K562 (cell line): ENCODE measurements around the gene SLC7A5. TPM values are rescaled to one million over a fixed set of nuclear protein-coding genes. Genes with fewer than 3 reads are reported as not detected.
"Not testable (repeated sequence)": the region's sequence is repeated elsewhere in the genome, so short reads cannot be mapped to it uniquely, and the experiment has no call there.

Source experiments
- ATAC-seq: fragments of 200-7000 bp; cut with Tn5 transposase; 3 replicates; pipeline ENCODE4 v1.9.1; 2020; ENCODE audit warnings: moderate library complexity
- Bru-seq: library from RNA; stranded (reverse); fragments of 400-500 nt; gene quantifications from one replicate; lab custom pipeline; 2021; lab: Mats Ljungman, UMichigan
- BruChase-seq, 2 experiments: library from RNA; stranded (reverse); fragments of 400-500 nt; gene quantifications; one replicate each; lab custom pipeline; 2021; lab: Mats Ljungman, UMichigan
- BruUV-seq: library from RNA; stranded (reverse); fragments of 400-500 nt; replicated peaks from 2 replicates; lab custom pipeline; 2021; lab: Mats Ljungman, UMichigan
- CTCF ChIA-PET: fragments of 300-600 bp; formaldehyde crosslinking; extraction: SDS; loops from one replicate; lab custom pipeline; 2021; ENCODE audit warnings: low intra/inter-chr PET ratio; lab: Yijun Ruan, JAX
- POLR2A ChIA-PET: fragments of 300-600, 350-650 bp; sonication (Branson Sonifier 250); formaldehyde crosslinking; extraction: SDS; loops from one replicate; lab custom pipeline; 2021; ENCODE audit warnings: antibody characterized with exemption, inconsistent platforms; lab: Yijun Ruan, JAX
- DNase-seq, 4 experiments: peaks; one replicate each; pipeline versions ENCODE4 v3.0.0 to v3.0.0-alpha.2; 2011 to 2018; ENCODE audit warnings: low spot score in 3 of 4, mixed read lengths in 3 of 4; ENCODE audit errors: extremely low read depth in 1 of 4
- FAIRE-seq: peaks from 2 replicates; lab custom pipeline; 2011; peaks lifted over from hg19 to GRCh38; lab: Jason Lieb, UNC
- H2AFZ ChIP-seq: 2 replicates; pipeline ENCODE4 v1.6.0; 2011; ENCODE audit warnings: low read depth, low read length, control low read depth, inconsistent platforms
- H3K27ac ChIP-seq: fragments of 200-600 bp; 3 replicates; pipeline ENCODE4 v1.8.0; 2011; ENCODE audit warnings: low read depth, mild to moderate bottlenecking, control low read depth, inconsistent platforms, low read length, moderate library complexity, mixed read lengths; ENCODE audit errors: extremely low read depth
- H3K27me3 ChIP-seq, 2 experiments: fragments of 300-600 bp in 1 of 2; 2 replicates in 1 of 2; 3 replicates in 1 of 2; pipeline versions ENCODE4 v1.6.0 to v1.8.0; 2011; ENCODE audit warnings: inconsistent platforms in 2 of 2, low read length in 2 of 2, mild to moderate bottlenecking in 1 of 2, mixed read lengths in 1 of 2, moderate library complexity in 1 of 2; ENCODE audit not compliant: control insufficient read depth in 2 of 2, insufficient read depth in 2 of 2
- H3K36me3 ChIP-seq: fragments of 300-600 bp; 3 replicates; pipeline ENCODE4 v1.8.0; 2011; ENCODE audit warnings: mild to moderate bottlenecking, low read length, inconsistent platforms; ENCODE audit not compliant: control insufficient read depth, insufficient read depth
- H3K4me1 ChIP-seq, 2 experiments: fragments of 200-600 bp in 1 of 2; replicated peaks in 1 of 2; 2 replicates in 1 of 2; 3 replicates in 1 of 2; pipeline versions ENCODE4 v1.5.1 to v1.8.0; 2011; ENCODE audit warnings: inconsistent platforms in 2 of 2, low read length in 2 of 2, mild to moderate bottlenecking in 1 of 2, mixed read lengths in 1 of 2, moderate library complexity in 1 of 2; ENCODE audit not compliant: control insufficient read depth in 2 of 2, insufficient read depth in 2 of 2
- H3K4me2 ChIP-seq: 2 replicates; pipeline ENCODE4 v1.6.1; 2011; ENCODE audit warnings: low read length, control low read depth, inconsistent platforms, mixed read lengths; ENCODE audit not compliant: insufficient read depth
- H3K4me3 ChIP-seq: fragments of 200-600 bp; sonication (generic), shearing (Covaris generic); 2 replicates; pipeline ENCODE4 v1.5.1; 2016; ENCODE audit warnings: control low read depth, inconsistent platforms
- H3K79me2 ChIP-seq: fragments of 200-600 bp; 3 replicates; pipeline ENCODE4 v1.8.0; 2011; ENCODE audit warnings: low read length, inconsistent platforms; ENCODE audit not compliant: control insufficient read depth, insufficient read depth
- H3K9ac ChIP-seq, 2 experiments: 2 replicates each; pipeline versions ENCODE4 v1.6.0 to v1.6.1; 2011; ENCODE audit warnings: low read depth in 2 of 2, low read length in 2 of 2, control low read depth in 1 of 2, inconsistent platforms in 1 of 2, mild to moderate bottlenecking in 1 of 2, mixed read lengths in 1 of 2; ENCODE audit not compliant: insufficient read depth in 1 of 2
- H3K9me1 ChIP-seq: one replicate; pipeline ENCODE4 v1.6.0; 2011; ENCODE audit warnings: inconsistent platforms, mild to moderate bottlenecking, low read length, moderate library complexity; ENCODE audit not compliant: control insufficient read depth, insufficient read depth
- H3K9me3 ChIP-seq: replicated peaks from 2 replicates; pipeline ENCODE4 v1.5.1; 2011; ENCODE audit warnings: low read depth, low read length, inconsistent platforms; ENCODE audit not compliant: control insufficient read depth, insufficient read depth
- H4K20me1 ChIP-seq: replicated peaks from 2 replicates; pipeline ENCODE4 v1.6.1; 2011; ENCODE audit warnings: low read length, inconsistent platforms, mixed read lengths; ENCODE audit not compliant: control insufficient read depth, insufficient read depth
- GABPB1 ChIP-seq: sonication (generic); formaldehyde crosslinking; IDR thresholded peaks from 2 replicates; pipeline ENCODE4 v1.8.0; 2022; ENCODE audit warnings: mild to moderate bottlenecking, missing genetic modification reagents
- LCOR ChIP-seq: sonication (generic); formaldehyde crosslinking; IDR thresholded peaks from 2 replicates; pipeline ENCODE4 v1.8.0; 2022; ENCODE audit warnings: mild to moderate bottlenecking, missing genetic modification reagents
- MYC ChIP-seq, 2 experiments: fragments of 250-450 bp in 1 of 2; sonication (Bioruptor Pico) in 1 of 2; IDR thresholded peaks; 2 replicates each; pipeline versions ENCODE4 v1.5.1 to v1.6.1; 2012 to 2021; ENCODE audit warnings: low read depth in 2 of 2, borderline replicate concordance in 1 of 2, improper control_type of control experiment in 1 of 2, low read length in 1 of 2, mild to moderate bottlenecking in 1 of 2, moderate library complexity in 1 of 2
- NR3C1 ChIP-seq: sonication (generic); formaldehyde crosslinking; IDR thresholded peaks from 2 replicates; pipeline ENCODE4 v1.8.1; 2022; ENCODE audit warnings: missing genetic modification reagents
- PHF8 ChIP-seq: fragments of 200-600 bp; sonication (generic); IDR thresholded peaks from 2 replicates; pipeline ENCODE4 v1.6.1; 2012; ENCODE audit warnings: mixed run types, mild to moderate bottlenecking, inconsistent platforms, low read length, moderate library complexity, borderline replicate concordance
- POLR2G ChIP-seq: fragments of 200-400 bp; formaldehyde crosslinking; IDR thresholded peaks from 2 replicates; pipeline ENCODE4 v1.6.1; 2017; ENCODE audit warnings: low read depth, mild to moderate bottlenecking, antibody characterized with exemption, low read length, moderate library complexity
- TFAP4 ChIP-seq: sonication (generic); formaldehyde crosslinking; IDR thresholded peaks from 2 replicates; pipeline ENCODE4 v1.8.0; 2022; ENCODE audit warnings: missing genetic modification reagents, mild to moderate bottlenecking, moderate library complexity, borderline replicate concordance
- VEZF1 ChIP-seq: fragments of 200-800 bp; sonication (Bioruptor generic); IDR thresholded peaks from 2 replicates; pipeline ENCODE4 v1.6.1; 2017; ENCODE audit warnings: missing genetic modification characterization, missing compliant biosample characterization
- ZFX ChIP-seq: sonication (generic); formaldehyde crosslinking; IDR thresholded peaks from 2 replicates; pipeline ENCODE4 v1.8.0; 2022; ENCODE audit warnings: mild to moderate bottlenecking, missing genetic modification reagents, moderate library complexity
- WGBS: fragments of 100-300 bp; shearing (Covaris generic); methylation state at CpG from one replicate; pipeline ENCODE4 v1.1.6; 2016; ENCODE audit warnings: low coverage, mixed read lengths; ENCODE audit not compliant: insufficient coverage; ENCODE audit errors: missing lambda C conversion rate; 5-methylcytosine and 5-hydroxymethylcytosine counted together
- in situ Hi-C: fragments of 300-500 bp; cut with MboI; formaldehyde crosslinking; loops from 4 replicates; pipeline ENCODE4 v1.15.0; 2018; ENCODE audit warnings: inconsistent platforms, mixed read lengths
- intact Hi-C: fragments of 100-400 bp; cut with micrococcal nuclease; formaldehyde crosslinking; loops from 2 replicates; pipeline ENCODE4 v1.14.2; 2022
- long read RNA-seq, 3 experiments: library from polyadenylated mRNA in 2 of 3; library from RNA in 1 of 3; unstranded in 2 of 3; stranded (forward) in 1 of 3; transcript quantifications; one replicate each; pipeline ENCODE4 v2.0.0, GENCODE V29; 2019 to 2022
- polyA minus RNA-seq, 3 experiments: library from RNA; depleted of rRNA, polyadenylated mRNA; stranded (reverse); fragments of >200 nt; gene quantifications; 2 replicates each; pipeline ENCODE4 v1.2.3, GENCODE V29; 2011
- polyA plus RNA-seq, 8 experiments: library from polyadenylated mRNA; depleted of rRNA in 4 of 8; stranded (reverse) in 5 of 8; unstranded in 3 of 8; fragments of >200 nt; fragmentation: Nextera tagmentation in 2 of 8; fragmentation: Illumina TruSeq in 1 of 8; extraction: Ambion mirVana in 2 of 8; extraction: Trizol in 1 of 8; gene quantifications; 2 replicates each; pipeline versions ENCODE4 v1.2.1 to v1.2.3, GENCODE V29; 2011 to 2014; ENCODE audit warnings: inconsistent platforms in 1 of 8, missing spikeins in 1 of 8
- total RNA-seq, 7 experiments: library from RNA; depleted of rRNA in 6 of 7; stranded (reverse); fragments of >200 nt in 6 of 7; fragmentation: Illumina TruSeq in 2 of 7; extraction: Trizol in 2 of 7; gene quantifications; 2 replicates each; pipeline versions ENCODE4 v1.2.1 to v1.2.3, GENCODE V29; 2011 to 2021; ENCODE audit warnings: low replicate concordance in 1 of 7

SLC7A5 gene
- 56.8 and 152 TPM in 2 replicates for total RNA-seq (2011; cell fraction: chromatin; rRNA removed; ENCODE audit: low replicate concordance)
- 157 and 188 TPM in 2 replicates for total RNA-seq (2011; cell fraction: nucleolus; rRNA removed)
- total RNA-seq (2011; cell fraction: nucleoplasm; rRNA removed) = 147 and 156 TPM in 2 replicates
- 60.8 and 75.7 TPM in 2 replicates for total RNA-seq (2014; rRNA removed)
- 16.9 and 18.6 TPM in 2 replicates for total RNA-seq (2014; rRNA removed; fragmentation: Illumina TruSeq; extraction: Trizol)
- total RNA-seq (2015; rRNA removed; fragmentation: Illumina TruSeq; extraction: Trizol) = 18.2 and 21.2 TPM in 2 replicates
- total RNA-seq (2021) = 187 and 220 TPM in 2 replicates
- 14.2 and 19.4 TPM in 2 replicates for polyA plus RNA-seq (2011; rRNA removed)
- 25.5 and 34.2 TPM in 2 replicates for polyA plus RNA-seq (2011; cell fraction: cytosol; rRNA removed)
- polyA plus RNA-seq (2011; cell fraction: nucleus; rRNA removed) = 35.3 and 43.3 TPM in 2 replicates
- 65.7 and 239 TPM in 2 replicates for polyA plus RNA-seq (2012)
- polyA plus RNA-seq (2014; fragmentation: Illumina TruSeq; extraction: Trizol) = 97.4 and 161 TPM in 2 replicates
- polyA plus RNA-seq (2014; fragmentation: Nextera tagmentation; extraction: Ambion mirVana) = 1 to 10 TPM; 1.9 to 4.9 TPM
- 78.0 and 83.8 TPM in 2 replicates for polyA plus RNA-seq (2014; rRNA removed)
- polyA minus RNA-seq (2011; rRNA and poly(A)+ RNA removed) = 11.7 and 15.5 TPM in 2 replicates
- 39.4 and 72.3 TPM in 2 replicates for polyA minus RNA-seq (2011; cell fraction: cytosol; rRNA and poly(A)+ RNA removed)
- polyA minus RNA-seq (2011; cell fraction: nucleus; rRNA and poly(A)+ RNA removed) = 18.2 and 21.2 TPM in 2 replicates
- percentile 88 among the genes with signal in this experiment for Bru-seq, nascent RNA
- percentile 89 among the genes with signal in this experiment for BruChase-seq, experiment 1, labeled RNA remaining after a 2-hour chase
- BruChase-seq, experiment 2, labeled RNA remaining after a 6-hour chase = percentile 90 among the genes with signal in this experiment
- long read RNA-seq, experiment 1, full-length matches to known transcripts = 2 of 288 reads
- long read RNA-seq, experiment 1, partial matches to known transcripts = 7 of 288 reads
- long read RNA-seq, experiment 1, other reads (novel, unspliced or antisense) = 279 of 288 reads
- long read RNA-seq, experiment 2, full-length matches to known transcripts = 73 of 196 reads
- long read RNA-seq, experiment 2, partial matches to known transcripts = 15 of 196 reads
- long read RNA-seq, experiment 2, other reads (novel, unspliced or antisense) = 108 of 196 reads
- long read RNA-seq, experiment 3, full-length matches to known transcripts = 13 of 30 reads
- long read RNA-seq, experiment 3, partial matches to known transcripts = 1 of 30 reads
- long read RNA-seq, experiment 3, other reads (novel, unspliced or antisense) = 16 of 30 reads

GRCh38 chr16:87869061-87869878, at the start of gene SLC7A5:
Gene SLC7A5 (minus strand): TSS chr16:87869507. CDS start chr16:87869422, 85 bp downstream.
- Histone ChIP-seq H3K79me2 (peaks cover 49% of the 10 kb centered on the region), H3K4me2 (peak within 1 kb of the TSS; percentile 88), H3K36me3 (peaks cover 22% of the 10 kb centered on the region; the same call in 2 of the 3 replicates), H4K20me1 (peaks cover 21% of the 10 kb centered on the region), H2AFZ (peak within 1 kb of the TSS; percentile 79; the same call in 1 of the 2 replicates), H3K4me3 (peak within 1 kb of the TSS; percentile 74), H3K4me1 (peaks cover 24 to 32% of the 10 kb centered on the region in 2 experiments), H3K27ac (peak within 1 kb of the TSS; percentile 67), H3K9ac (peak within 1 kb of the TSS; percentile 74 to 95)
- in situ Hi-C loops; FAIRE-seq; BruUV-seq; intact Hi-C loops; CTCF ChIA-PET; H3K9me3 ChIP-seq; H3K9me1 ChIP-seq; H3K27me3 ChIP-seq; TF ChIP-seq MYC (CRISPR knock-in tag; IDR thresholded peaks at IDR 0.05; ENCODE audit: borderline replicate concordance, low read depth): not testable (repeated sequence)
- WGBS = 0% methylated on average over 39 of the region's 109 CpGs
- ATAC-seq (peak; percentile 87), DNase-seq (peak; percentile 89 to 91 (median 90))
- POLR2A ChIA-PET = interaction anchor here (0.6 to 6.8 kb wide), 15 partner anchors 10 to 583 kb away, joined by 3 to 70 read pairs (median 3); partner anchors contain the start of genes BANP and KLHDC4
- peak; percentile 71; the same call in 1 of the 2 replicates for TF ChIP-seq PHF8
- peak; percentile 70 for TF ChIP-seq TFAP4 (CRISPR knock-in tag)
- TF ChIP-seq POLR2G = peak; percentile 93
- peak; percentile 72; the same call in 1 of the 2 replicates for TF ChIP-seq GABPB1
- TF ChIP-seq LCOR (CRISPR knock-in tag) = 0 out of 2 replicates have a peak, but pooled peaks have one; percentile 35
- TF ChIP-seq ZFX = peak; percentile 87
- peak; percentile 80 for TF ChIP-seq VEZF1 (CRISPR knock-in tag)
- peak; percentile 81 for TF ChIP-seq MYC (IDR thresholded peaks at IDR 0.05; ENCODE audit: low read depth, low read length)
- TF ChIP-seq NR3C1 (CRISPR knock-in tag) = peak; percentile 83; the same call in 1 of the 2 replicates
